AG08396 (cell line): ENCODE results near the gene TALDO1.
"Not testable (repeated sequence)": the region's sequence is repeated elsewhere in the genome, so short reads cannot be mapped to it uniquely, and the experiment has no call there.

ENCODE experiments used
- DNase-seq: peaks from one replicate; pipeline ENCODE4 v3.0.0; 2012; ENCODE audit warnings: low spot score, mixed read lengths

The TALDO1 gene

DNA sequence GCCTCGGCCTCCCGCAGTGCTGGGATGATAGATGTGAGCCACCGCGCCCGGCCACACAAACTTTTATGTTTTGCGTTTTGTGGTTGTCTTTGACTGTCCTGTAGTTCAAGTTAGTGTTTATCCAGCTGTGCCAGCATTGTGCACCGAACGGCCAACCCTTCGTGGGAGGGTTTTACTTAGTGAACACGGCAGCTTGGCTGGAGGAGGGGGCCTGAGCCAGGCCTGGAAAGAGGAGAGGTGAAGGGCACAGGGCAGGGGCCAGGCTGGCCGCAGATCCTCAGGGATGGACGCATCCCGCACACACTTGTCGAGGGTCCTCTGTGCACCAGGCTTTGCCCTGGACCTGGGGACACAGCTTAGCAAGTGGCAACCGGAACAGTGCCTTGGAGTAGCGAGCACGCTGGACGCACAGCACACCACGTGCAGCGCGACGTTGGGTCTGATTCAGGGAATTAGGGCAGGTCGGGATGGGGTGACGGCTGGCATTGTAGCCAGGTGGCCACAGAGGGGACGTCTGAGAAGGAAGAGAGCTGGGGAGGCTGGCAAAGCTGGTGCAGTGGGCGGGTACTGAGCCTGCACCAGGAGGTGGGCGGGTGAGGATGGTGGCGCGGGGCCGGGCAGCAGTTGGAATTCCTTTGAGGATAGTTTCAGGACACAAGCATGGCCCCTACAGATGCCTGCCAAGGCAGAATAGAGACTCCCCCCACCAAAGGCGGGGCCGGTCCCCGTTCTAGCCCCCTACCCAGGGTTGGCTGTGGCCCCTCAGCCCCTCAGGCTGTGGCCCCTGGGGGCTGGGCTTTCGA, 27.8 kb upstream of the TALDO1 start:
- no peak for DNase-seq

- no peak for DNase-seq
Measured at GRCh38 chr11:720017-720641, 27.1 kb upstream of the TALDO1 start.

DNA sequence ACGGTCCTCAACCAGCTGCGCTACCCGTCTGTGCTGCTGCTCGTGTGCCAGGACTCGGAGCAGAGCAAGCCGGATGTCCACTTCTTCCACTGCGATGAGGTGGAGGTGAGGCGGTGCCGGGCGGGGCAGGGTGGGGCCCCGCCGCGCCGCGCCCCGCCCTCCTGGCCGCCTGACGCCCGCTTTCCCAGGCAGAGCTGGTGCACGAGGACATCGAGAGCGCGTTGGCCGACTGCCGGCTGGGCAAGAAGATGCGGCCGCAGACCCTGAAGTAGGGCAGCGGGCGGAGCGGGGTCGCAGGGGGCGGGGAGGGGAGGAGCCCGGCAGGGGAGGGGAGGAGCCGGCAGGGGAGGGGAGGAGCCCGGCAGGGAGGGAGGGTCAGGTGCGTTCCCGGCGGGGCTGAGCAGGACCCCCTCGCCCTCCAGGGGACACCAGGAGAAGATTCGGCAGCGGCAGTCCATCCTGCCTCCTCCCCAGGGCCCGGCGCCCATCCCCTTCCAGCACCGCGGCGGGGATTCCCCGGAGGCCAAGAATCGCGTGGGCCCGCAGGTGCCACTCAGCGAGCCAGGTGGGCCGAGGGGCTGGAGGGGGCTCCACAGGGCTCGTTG, 26.5 kb upstream of the TALDO1 start:
- peak; percentile 68 for DNase-seq

DNA sequence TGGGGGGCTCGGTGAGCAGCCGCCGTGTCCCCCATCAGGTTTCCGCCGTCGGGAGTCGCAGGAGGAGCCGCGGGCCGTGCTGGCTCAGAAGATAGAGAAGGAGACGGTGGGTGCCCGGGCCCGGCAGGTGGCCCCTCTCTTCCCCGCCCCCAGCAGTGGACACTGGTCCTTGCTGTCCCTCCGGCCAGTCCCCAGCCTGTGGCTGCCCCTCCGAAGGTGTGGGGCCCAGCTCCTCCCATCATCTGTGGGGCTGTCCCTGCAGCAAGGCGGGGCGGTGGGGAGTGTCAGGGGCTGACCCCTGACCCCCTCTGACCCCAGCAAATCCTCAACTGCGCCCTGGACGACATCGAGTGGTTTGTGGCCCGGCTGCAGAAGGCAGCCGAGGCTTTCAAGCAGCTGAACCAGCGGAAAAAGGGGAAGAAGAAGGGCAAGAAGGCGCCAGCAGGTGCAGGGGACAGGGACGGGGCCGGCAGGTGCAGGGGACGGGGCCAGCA, 26.0 kb upstream of the TALDO1 start:
- DNase-seq = no peak

DNA sequence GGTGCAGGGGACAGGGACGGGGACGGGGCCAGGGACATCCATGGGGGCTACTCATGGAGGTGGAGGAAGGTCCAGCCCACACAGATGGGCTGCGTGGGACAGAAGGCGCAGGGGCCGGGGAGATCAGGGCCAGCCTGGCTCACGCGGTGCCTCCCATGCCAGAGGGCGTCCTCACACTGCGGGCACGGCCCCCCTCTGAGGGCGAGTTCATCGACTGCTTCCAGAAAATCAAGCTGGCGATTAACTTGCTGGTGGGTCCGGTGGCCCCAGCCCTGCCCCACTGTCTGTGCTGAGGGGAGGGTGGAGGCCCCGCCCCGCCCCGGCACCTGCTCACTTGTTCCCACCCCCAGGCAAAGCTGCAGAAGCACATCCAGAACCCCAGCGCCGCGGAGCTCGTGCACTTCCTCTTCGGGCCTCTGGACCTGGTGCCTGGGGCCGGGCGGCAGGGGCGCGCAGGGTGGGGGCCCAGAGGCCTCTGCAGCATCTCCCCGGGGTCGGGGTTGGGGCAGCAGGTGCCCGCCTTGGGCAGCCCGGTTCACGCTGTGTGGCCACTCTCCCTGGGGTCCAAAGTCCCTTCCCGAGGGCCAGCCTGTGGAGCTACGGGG, 25.4 kb upstream of the TALDO1 start:
- no peak for DNase-seq

DNA sequence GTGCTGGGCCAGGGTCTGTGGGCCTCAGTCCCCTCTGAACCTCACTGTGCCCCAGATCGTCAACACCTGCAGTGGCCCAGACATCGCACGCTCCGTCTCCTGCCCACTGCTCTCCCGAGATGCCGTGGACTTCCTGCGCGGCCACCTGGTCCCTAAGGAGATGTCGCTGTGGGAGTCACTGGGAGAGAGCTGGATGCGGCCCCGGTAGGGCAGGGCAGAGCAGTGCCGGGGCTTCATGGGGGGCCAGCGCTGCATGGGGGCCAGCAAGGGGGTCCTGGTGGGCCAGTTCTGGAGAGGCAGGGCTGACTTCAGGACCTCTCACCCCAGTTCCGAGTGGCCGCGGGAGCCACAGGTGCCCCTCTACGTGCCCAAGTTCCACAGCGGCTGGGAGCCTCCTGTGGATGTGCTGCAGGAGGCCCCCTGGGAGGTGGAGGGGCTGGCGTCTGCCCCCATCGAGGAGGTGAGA, 24.9 kb upstream of the TALDO1 start:
- no peak for DNase-seq

- peak; percentile 73 for DNase-seq
Measured at GRCh38 chr11:723120-723883, 24.0 kb upstream of the TALDO1 start.

DNA sequence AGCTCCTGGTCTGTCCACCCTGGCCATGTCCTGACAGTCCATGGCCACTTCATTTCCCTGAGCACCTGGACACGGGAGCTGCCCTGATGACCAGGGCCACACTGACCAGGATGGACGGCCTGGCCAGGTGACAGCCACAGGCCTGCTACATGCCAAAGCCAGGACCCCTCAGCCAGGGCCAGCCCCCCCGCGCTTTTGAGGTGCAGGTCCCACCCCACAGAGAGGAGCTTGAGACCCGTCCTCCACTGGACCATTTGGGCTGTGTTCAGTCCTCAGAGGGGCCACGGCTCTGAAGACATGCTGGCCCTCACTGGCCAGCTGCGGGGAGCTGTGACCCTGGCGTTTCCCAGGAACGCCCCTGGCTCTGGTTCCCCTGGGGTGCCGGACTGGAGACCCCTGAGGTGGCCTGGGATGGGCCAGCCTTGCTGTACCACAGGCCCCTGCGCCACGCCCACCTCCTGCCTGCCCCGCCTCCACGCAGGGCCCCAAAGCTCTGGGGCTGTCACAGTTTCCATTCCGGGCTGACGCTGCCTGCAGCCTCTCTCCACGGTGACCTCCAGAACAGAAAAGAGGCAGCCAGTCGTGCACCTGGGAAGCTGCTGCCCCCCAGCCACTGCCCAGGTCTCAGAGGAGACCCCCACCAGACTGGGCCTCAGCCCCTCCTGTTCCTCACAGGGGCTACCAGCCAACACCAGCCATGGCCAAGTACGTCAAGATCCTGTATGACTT, 23.1 kb upstream of the TALDO1 start:
- DNase-seq = peak; percentile 15

DNA sequence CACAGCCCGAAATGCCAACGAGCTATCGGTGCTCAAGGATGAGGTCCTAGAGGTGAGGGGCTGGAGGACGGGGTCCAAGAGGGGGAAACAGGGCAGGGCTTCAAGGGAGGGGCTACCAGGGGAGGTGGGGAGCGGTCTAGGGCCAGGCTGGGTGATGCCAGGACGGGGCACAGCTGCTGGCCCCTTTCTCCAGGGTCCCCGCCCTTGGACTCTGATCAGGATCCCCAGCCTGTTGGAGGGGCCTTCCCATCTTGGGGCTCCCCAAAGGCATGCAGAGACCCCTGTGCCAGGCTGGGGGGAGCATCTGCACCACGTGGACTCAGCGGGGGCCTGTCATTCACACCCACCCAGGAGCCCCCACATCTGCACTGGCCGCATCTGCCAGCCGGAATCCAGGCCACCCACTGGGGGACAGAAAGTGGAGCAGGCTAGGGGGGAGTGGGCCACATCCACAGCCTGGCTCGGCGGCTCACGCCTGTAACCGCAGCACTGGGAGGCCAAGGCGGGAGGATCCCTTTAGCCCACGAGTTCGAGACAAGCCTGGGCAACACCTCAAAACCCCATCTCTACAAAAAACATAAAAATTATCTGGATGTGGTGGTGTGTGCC, 22.4 kb upstream of the TALDO1 start:
- DNase-seq = no peak

GRCh38 chr11:725624-726202, 21.6 kb upstream of the TALDO1 start:
- DNase-seq = peak; percentile 29

DNA sequence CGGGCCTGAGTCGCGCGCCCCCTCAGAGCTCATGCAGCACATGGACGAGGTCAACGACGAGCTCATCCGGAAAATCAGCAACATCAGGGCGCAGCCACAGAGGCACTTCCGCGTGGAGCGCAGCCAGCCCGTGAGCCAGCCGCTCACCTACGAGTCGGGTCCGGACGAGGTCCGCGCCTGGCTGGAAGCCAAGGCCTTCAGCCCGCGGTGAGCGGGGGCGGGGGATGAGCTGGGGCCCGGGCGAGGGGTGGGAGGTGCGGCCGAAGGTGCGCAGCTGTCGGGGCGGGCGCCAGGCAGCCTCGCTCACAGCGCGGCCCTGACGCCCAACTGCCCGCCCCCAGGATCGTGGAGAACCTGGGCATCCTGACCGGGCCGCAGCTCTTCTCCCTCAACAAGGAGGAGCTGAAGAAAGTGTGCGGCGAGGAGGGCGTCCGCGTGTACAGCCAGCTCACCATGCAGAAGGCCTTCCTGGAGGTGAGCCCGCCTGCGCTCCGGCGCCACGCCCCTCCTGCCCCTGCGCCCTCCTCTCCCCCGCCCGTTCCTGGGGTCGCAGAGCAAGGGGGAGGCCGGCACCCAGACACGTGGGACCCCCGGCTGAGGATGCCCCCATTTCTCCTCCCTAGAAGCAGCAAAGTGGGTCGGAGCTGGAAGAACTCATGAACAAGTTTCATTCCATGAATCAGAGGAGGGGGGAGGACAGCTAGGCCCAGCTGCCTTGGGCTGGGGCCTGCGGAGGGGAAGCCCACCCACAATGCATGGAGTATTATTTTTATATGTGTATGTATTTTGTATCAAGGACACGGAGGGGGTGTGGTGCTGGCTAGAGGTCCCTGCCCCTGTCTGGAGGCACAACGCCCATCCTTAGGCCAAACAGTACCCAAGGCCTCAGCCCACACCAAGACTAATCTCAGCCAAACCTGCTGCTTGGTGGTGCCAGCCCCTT, 20.7 kb upstream of the TALDO1 start:
- DNase-seq = peak; percentile 71

- peak; percentile 41 for DNase-seq
Measured at GRCh38 chr11:727281-727701, 20.0 kb upstream of the TALDO1 start.

DNA sequence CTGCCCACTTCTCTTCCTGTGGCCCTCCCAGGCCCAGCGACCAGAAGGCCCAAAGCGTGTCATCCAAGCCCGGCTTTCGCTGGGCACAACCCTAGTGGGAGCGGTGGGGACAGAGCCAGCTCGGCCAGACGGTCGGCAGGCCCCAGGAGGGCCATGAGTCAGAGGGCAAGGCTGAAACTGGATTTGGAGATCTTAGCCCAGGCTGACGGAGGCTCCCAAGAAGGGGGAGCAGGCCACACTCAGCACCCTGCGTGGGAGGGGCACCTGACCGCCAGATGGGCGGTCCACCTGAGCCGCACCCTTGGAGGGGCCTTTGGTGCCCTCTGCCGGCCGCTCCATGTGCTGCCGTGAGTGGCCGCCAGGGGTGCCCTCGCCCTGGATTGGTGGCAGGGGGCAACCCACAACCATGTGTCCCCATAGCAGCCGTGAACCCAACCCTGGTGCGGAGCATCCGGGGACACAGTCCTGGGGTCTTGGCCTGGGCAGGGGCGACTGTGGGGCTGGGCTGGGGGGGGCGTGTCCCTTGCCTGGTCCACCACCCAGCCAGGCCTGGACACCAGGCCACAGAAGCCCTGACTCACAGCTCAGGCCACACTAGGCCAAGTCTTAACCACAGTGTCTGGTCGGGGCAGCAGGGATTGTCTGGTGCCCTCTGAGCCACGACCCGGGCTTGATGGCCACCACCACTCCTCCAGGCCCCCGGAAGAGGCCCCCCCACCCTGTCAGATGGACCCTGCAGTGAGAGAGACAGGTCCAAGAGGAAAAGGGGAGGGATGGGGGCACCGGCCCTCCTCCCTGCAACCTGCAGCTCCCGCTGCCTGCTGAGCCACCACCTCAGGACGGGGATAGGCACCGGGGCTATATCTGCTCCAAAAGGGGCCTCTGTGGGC, 19.2 kb upstream of the TALDO1 start:
- peak; percentile 93 for DNase-seq

DNA sequence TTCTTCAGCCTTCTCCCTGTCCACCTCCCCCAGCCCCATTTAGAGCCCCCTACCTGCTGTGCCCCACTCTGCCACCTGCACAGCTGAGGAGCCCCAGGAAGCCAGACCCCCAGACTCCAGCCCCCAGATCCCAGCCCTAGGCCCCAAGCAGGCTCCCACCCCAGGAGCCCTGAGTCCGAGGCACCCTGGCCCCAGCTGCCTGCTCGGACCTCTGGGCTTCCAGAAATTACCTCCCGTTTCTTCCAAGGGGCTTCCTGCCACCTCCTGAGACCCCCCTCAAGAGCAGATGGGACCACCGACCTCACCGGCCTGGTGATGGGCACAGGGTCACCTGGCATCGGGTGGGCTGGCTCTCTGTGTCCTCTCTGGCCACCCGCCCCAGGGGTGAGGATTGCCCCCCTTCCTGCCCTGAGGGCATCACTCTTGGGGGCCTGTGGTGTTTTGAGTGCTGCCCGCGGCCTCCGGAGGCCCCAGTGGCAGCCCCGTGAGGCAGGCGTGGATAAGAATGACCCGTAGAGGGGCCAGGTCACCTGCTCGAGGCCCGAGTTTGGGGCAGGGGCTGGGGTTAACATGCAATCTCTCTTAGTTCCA, 18.3 kb upstream of the TALDO1 start:
- DNase-seq = no peak

- DNase-seq = no peak
Measured at GRCh38 chr11:729492-730074, 17.7 kb upstream of the TALDO1 start.

- DNase-seq = no peak
Measured at GRCh38 chr11:733072-733471, 14.2 kb upstream of the TALDO1 start.

- DNase-seq = not testable (repeated sequence)
Measured at GRCh38 chr11:734541-734940, 12.7 kb upstream of the TALDO1 start.
